Activated CD4-positive, alpha-beta T cell treated with anti-CD3 and anti-CD28 coated beads, Interleukin-2, amount 10 ng/mL, durations not matched to agents 24 days and 14 days (primary cell): ENCODE data around the gene LAMTOR5. TPM values are rescaled to one million over a fixed set of nuclear protein-coding genes. Genes with fewer than 3 reads are reported as not detected.

Experiments
- total RNA-seq: library from RNA; stranded (reverse); gene quantifications from 2 replicates; pipeline ENCODE4 v1.2.3, GENCODE V29; 2022

Gene LAMTOR5
- total RNA-seq, 1 donor from 2014 or later, result 180 TPM

Other genes with a start within 250 kb of the LAMTOR5 start
- gene KCNC4, start 197.4 kb downstream of the LAMTOR5 start, total RNA-seq, result 19.5 and 20.0 TPM in 2 replicates
- gene RBM15, start 68.3 kb downstream of the LAMTOR5 start, total RNA-seq, result 55.6 and 57.1 TPM in 2 replicates
- gene SLC16A4, start 16.7 kb downstream of the LAMTOR5 start, total RNA-seq, result 0.43 and 0.44 TPM in 2 replicates
- gene PROK1, start 43.5 kb upstream of the LAMTOR5 start, total RNA-seq, result not detected in 2 replicates
- not detected in 2 replicates for gene KCNA10, start 111.5 kb upstream of the LAMTOR5 start, total RNA-seq
- gene KCNA2, start 198.7 kb upstream of the LAMTOR5 start, total RNA-seq, result 0.36 and 0.58 TPM in 2 replicates